ENCODE data around the gene ARHGAP9.
"Not testable (repeated sequence)": the region's sequence is repeated elsewhere in the genome, so short reads cannot be mapped to it uniquely, and the experiment has no call there.

The ARHGAP9 gene

GRCh38 chr12:57521525-57522010 is 41.9 kb upstream of the ARHGAP9 start:
- peak overlapping the region; percentile 97 to 98 for H3K4me3 Mint-ChIP-seq
- H3K27ac Mint-ChIP-seq, result peak overlapping the region; percentile 99
- no peaks in the 10 kb centered on the region for H3K9me3 Mint-ChIP-seq
- DNase-seq, result no peak
- peaks cover 61 to 69% of the 10 kb centered on the region in 2 donors for H3K4me1 Mint-ChIP-seq (ENCODE audit: low read depth in 2 of 2)
- no peaks in the 10 kb centered on the region for H3K27me3 Mint-ChIP-seq
- H3K36me3 Mint-ChIP-seq (ENCODE audit: insufficient read depth), result peaks cover 78% of the 10 kb centered on the region
- ATAC-seq (replicated peaks), result no peak

GRCh38 chr12:57520053-57520818 is 40.6 kb upstream of the ARHGAP9 start, which contains the start of gene DDIT3:
TSS of gene DDIT3 (minus strand) at chr12:57520514. CDS start at chr12:57517406, 3,108 bp downstream.
- H3K4me1 Mint-ChIP-seq (ENCODE audit: low read depth in 2 of 2), result peaks cover 57 to 58% of the 10 kb centered on the region in 2 donors
- peak within 1 kb of the TSS; percentile 99 for H3K27ac Mint-ChIP-seq

GRCh38 chr12:57519796-57520052 is 40.1 kb upstream of the ARHGAP9 start:
- DNase-seq (peak in 2 of 3 experiments; percentile 14 to 24), ATAC-seq (replicated peaks) (no peak)
- H3K4me3 Mint-ChIP-seq, result peak overlapping the region; percentile 97 to 98
- no peaks in the 10 kb centered on the region for H3K27me3 Mint-ChIP-seq
- peak overlapping the region; percentile 99 for H3K27ac Mint-ChIP-seq
- H3K36me3 Mint-ChIP-seq (ENCODE audit: insufficient read depth), result peaks cover 89% of the 10 kb centered on the region
- peaks cover 53 to 55% of the 10 kb centered on the region in 2 donors for H3K4me1 Mint-ChIP-seq (ENCODE audit: low read depth in 2 of 2)
- H3K9me3 Mint-ChIP-seq, result no peaks in the 10 kb centered on the region

More at GRCh38 chr12:57520053-57520818, 40.6 kb upstream of the ARHGAP9 start, which contains the start of gene DDIT3:
- DNase-seq (peak; percentile 99), ATAC-seq (replicated peaks) (peak; percentile 71)
- Mint-ChIP-seq H3K36me3 (ENCODE audit: insufficient read depth) (peaks cover 84% of the 10 kb centered on the region), H3K4me3 (peak within 1 kb of the TSS; percentile 97 to 98), H3K9me3 (no peaks in the 10 kb centered on the region), H3K27me3 (no peaks in the 10 kb centered on the region)

GRCh38 chr12:57518920-57519795 is 39.5 kb upstream of the ARHGAP9 start:
- peak overlapping the region; percentile 99 for H3K27ac Mint-ChIP-seq
- no peak for ATAC-seq (replicated peaks)
- H3K4me1 Mint-ChIP-seq (ENCODE audit: low read depth in 2 of 2), result peaks cover 48 to 50% of the 10 kb centered on the region in 2 donors
- peak overlapping the region; percentile 97 to 98 for H3K4me3 Mint-ChIP-seq
- no peaks in the 10 kb centered on the region for H3K27me3 Mint-ChIP-seq
- no peaks in the 10 kb centered on the region for H3K9me3 Mint-ChIP-seq
- peaks cover 92% of the 10 kb centered on the region for H3K36me3 Mint-ChIP-seq (ENCODE audit: insufficient read depth)
- no peak for DNase-seq

- peaks cover 94% of the 10 kb centered on the region for H3K36me3 Mint-ChIP-seq (ENCODE audit: insufficient read depth)
- DNase-seq, result no peak
- H3K27ac Mint-ChIP-seq, result peak overlapping the region; percentile 99
- peaks cover 40 to 43% of the 10 kb centered on the region in 2 donors for H3K4me1 Mint-ChIP-seq (ENCODE audit: low read depth in 2 of 2)
- ATAC-seq (replicated peaks), result no peak
- no peaks in the 10 kb centered on the region for H3K27me3 Mint-ChIP-seq
- no peaks in the 10 kb centered on the region for H3K9me3 Mint-ChIP-seq
- H3K4me3 Mint-ChIP-seq, result peak overlapping the region; percentile 97 to 98
Measured at GRCh38 chr12:57518176-57518919, 38.7 kb upstream of the ARHGAP9 start.

GRCh38 chr12:57517718-57518117 is 38.1 kb upstream of the ARHGAP9 start:
- ATAC-seq (replicated peaks); H3K9me3 Mint-ChIP-seq; H3K4me3 Mint-ChIP-seq; DNase-seq; H3K27me3 Mint-ChIP-seq: not testable (repeated sequence)
- peak overlapping the region; percentile 31 to 99 for H3K27ac Mint-ChIP-seq
- H3K4me1 Mint-ChIP-seq (ENCODE audit: low read depth in 2 of 2), result peaks cover 36 to 39% of the 10 kb centered on the region in 2 donors
- H3K36me3 Mint-ChIP-seq (ENCODE audit: insufficient read depth), result peaks cover 96% of the 10 kb centered on the region

GRCh38 chr12:57517187-57517586 is 37.5 kb upstream of the ARHGAP9 start:
- H3K27me3 Mint-ChIP-seq, result no peaks in the 10 kb centered on the region
- H3K4me3 Mint-ChIP-seq, result peak overlapping the region in 1 of 2 donors; percentile 37
- peaks cover 36 to 40% of the 10 kb centered on the region in 2 donors for H3K4me1 Mint-ChIP-seq (ENCODE audit: low read depth in 2 of 2)
- peaks cover 99% of the 10 kb centered on the region for H3K36me3 Mint-ChIP-seq (ENCODE audit: insufficient read depth)
- no peaks in the 10 kb centered on the region for H3K9me3 Mint-ChIP-seq
- DNase-seq, result no peak
- ATAC-seq (replicated peaks), result no peak
- H3K27ac Mint-ChIP-seq, result peak overlapping the region in 1 of 2 donors; percentile 31

- Mint-ChIP-seq H3K4me3 (peak overlapping the region in 1 of 2 donors; percentile 37), H3K27ac (no peak overlapping the region), H3K36me3 (ENCODE audit: insufficient read depth) (peaks cover 99% of the 10 kb centered on the region), H3K9me3 (no peaks in the 10 kb centered on the region), H3K27me3 (no peaks in the 10 kb centered on the region), H3K4me1 (ENCODE audit: low read depth in 2 of 2) (peaks cover 31 to 35% of the 10 kb centered on the region in 2 donors)
- DNase-seq (no peak), ATAC-seq (replicated peaks) (no peak)
Measured at GRCh38 chr12:57516617-57517153, 37.0 kb upstream of the ARHGAP9 start.

- H3K27ac Mint-ChIP-seq, result no peak overlapping the region
- peaks cover 98% of the 10 kb centered on the region for H3K36me3 Mint-ChIP-seq (ENCODE audit: insufficient read depth)
- ATAC-seq (replicated peaks) (no peak), DNase-seq (no peak)
- H3K4me3 Mint-ChIP-seq, result no peak overlapping the region
- no peaks in the 10 kb centered on the region for H3K27me3 Mint-ChIP-seq
- peaks cover 25 to 31% of the 10 kb centered on the region in 2 donors for H3K4me1 Mint-ChIP-seq (ENCODE audit: low read depth in 2 of 2)
- no peaks in the 10 kb centered on the region for H3K9me3 Mint-ChIP-seq
Measured at GRCh38 chr12:57515934-57516541, 36.4 kb upstream of the ARHGAP9 start.

GRCh38 chr12:57515408-57515933 is 35.8 kb upstream of the ARHGAP9 start:
- H3K36me3 Mint-ChIP-seq (ENCODE audit: insufficient read depth), result peaks cover 95% of the 10 kb centered on the region
- H3K27ac Mint-ChIP-seq, result peak overlapping the region; percentile 31 to 32
- no peak for ATAC-seq (replicated peaks)
- H3K9me3 Mint-ChIP-seq, result no peaks in the 10 kb centered on the region
- peaks cover 24 to 29% of the 10 kb centered on the region in 2 donors for H3K4me1 Mint-ChIP-seq (ENCODE audit: low read depth in 2 of 2)
- no peak for DNase-seq
- H3K4me3 Mint-ChIP-seq, result no peak overlapping the region
- H3K27me3 Mint-ChIP-seq, result no peaks in the 10 kb centered on the region

GRCh38 chr12:57514720-57515407 is 35.2 kb upstream of the ARHGAP9 start:
- H3K4me3 Mint-ChIP-seq, result no peak overlapping the region
- DNase-seq (no peak), ATAC-seq (replicated peaks) (no peak)
- H3K9me3 Mint-ChIP-seq, result no peaks in the 10 kb centered on the region
- H3K27ac Mint-ChIP-seq, result peak overlapping the region; percentile 31 to 32
- H3K36me3 Mint-ChIP-seq (ENCODE audit: insufficient read depth), result peaks cover 95% of the 10 kb centered on the region
- H3K27me3 Mint-ChIP-seq, result no peaks in the 10 kb centered on the region
- H3K4me1 Mint-ChIP-seq (ENCODE audit: low read depth in 2 of 2), result peaks cover 21 to 26% of the 10 kb centered on the region in 2 donors

- H3K27me3 Mint-ChIP-seq; ATAC-seq (replicated peaks); H3K27ac Mint-ChIP-seq; DNase-seq; H3K4me3 Mint-ChIP-seq; H3K9me3 Mint-ChIP-seq: not testable (repeated sequence)
- Mint-ChIP-seq H3K4me1 (ENCODE audit: low read depth in 2 of 2) (peaks cover 19 to 20% of the 10 kb centered on the region in 2 donors), H3K36me3 (ENCODE audit: insufficient read depth) (peaks cover 93% of the 10 kb centered on the region)
Measured at GRCh38 chr12:57514246-57514645, 34.6 kb upstream of the ARHGAP9 start.

Data from effector memory CD8-positive, alpha-beta T cell (primary cell).